Raji (cell line): ENCODE data around the gene ACVRL1.

Experiments
- POLR2A ChIP-seq: IDR thresholded peaks from 2 replicates; pipeline ENCODE4 v1.6.1; 2011; ENCODE audit warnings: low read depth, low read length, control low read depth; ENCODE audit not compliant: insufficient read depth

The ACVRL1 gene

GRCh38 chr12:51888316-51889215 lies 18.7 kb upstream of the ACVRL1 start:
- no peak for TF ChIP-seq POLR2A

- TF ChIP-seq POLR2A = no peak
Observed at GRCh38 chr12:51889216-51890132, 17.8 kb upstream of the ACVRL1 start.

GRCh38 chr12:51890133-51890464 lies 17.2 kb upstream of the ACVRL1 start:
- TF ChIP-seq POLR2A = no peak

- no peak for TF ChIP-seq POLR2A
Observed at GRCh38 chr12:51890511-51891171, 16.7 kb upstream of the ACVRL1 start.

GRCh38 chr12:51891843-51892242 lies 15.5 kb upstream of the ACVRL1 start:
- no peak for TF ChIP-seq POLR2A

- TF ChIP-seq POLR2A = no peak
Observed at GRCh38 chr12:51893786-51894185, 13.5 kb upstream of the ACVRL1 start.

- TF ChIP-seq POLR2A = no peak
Observed at GRCh38 chr12:51895378-51896135, 11.7 kb upstream of the ACVRL1 start.

GRCh38 chr12:51896236-51896635 lies 11.1 kb upstream of the ACVRL1 start:
- TF ChIP-seq POLR2A = no peak

GRCh38 chr12:51897181-51897580 lies 10.1 kb upstream of the ACVRL1 start:
- TF ChIP-seq POLR2A = no peak

GRCh38 chr12:51898506-51898905 lies 8.8 kb upstream of the ACVRL1 start:
- no peak for TF ChIP-seq POLR2A

- TF ChIP-seq POLR2A = no peak
Observed at GRCh38 chr12:51898937-51899336, 8.4 kb upstream of the ACVRL1 start.

- no peak for TF ChIP-seq POLR2A
Observed at GRCh38 chr12:51900323-51900889, 6.9 kb upstream of the ACVRL1 start.

GRCh38 chr12:51901121-51901817 lies 6.0 kb upstream of the ACVRL1 start:
- TF ChIP-seq POLR2A = no peak

GRCh38 chr12:51901881-51902280 lies 5.4 kb upstream of the ACVRL1 start:
- no peak for TF ChIP-seq POLR2A

- no peak for TF ChIP-seq POLR2A
Observed at GRCh38 chr12:51904951-51905470, 2.3 kb upstream of the ACVRL1 start.
